WTC11 (cell line): Measurements from ENCODE around the gene GOLGA8S. TPM values are rescaled to one million over a fixed set of nuclear protein-coding genes. Genes with fewer than 3 reads are reported as not detected.

Source experiments
- ATAC-seq: fragments of 200-7000 bp; cut with Tn5 transposase; 2 replicates; pipeline ENCODE4 v1.10.0; 2021; ENCODE audit warnings: mild to moderate bottlenecking, moderate library complexity
- CTCF ChIA-PET: fragments of 300-600 bp; sonication (Branson Sonifier 250); formaldehyde crosslinking; loops from one replicate; lab custom pipeline; 2021; ENCODE audit warnings: antibody characterized with exemption; lab: Charles Lee
- POLR2A ChIA-PET: fragments of 350-600 bp; sonication (Branson Sonifier 250); formaldehyde crosslinking; loops from one replicate; lab custom pipeline; 2021; ENCODE audit warnings: antibody characterized with exemption; lab: Charles Lee
- DNase-seq: peaks from one replicate; pipeline ENCODE4 v3.0.0; 2021; ENCODE audit warnings: low spot score
- H3K27ac Mint-ChIP-seq: 2 replicates; pipeline ENCODE4 v1.8.0; 2021; ENCODE audit warnings: mixed read lengths
- H3K27me3 Mint-ChIP-seq: 2 replicates; pipeline ENCODE4 v1.8.0; 2021; ENCODE audit warnings: low read depth, mild to moderate bottlenecking, moderate library complexity, mixed read lengths
- H3K36me3 Mint-ChIP-seq: 2 replicates; pipeline ENCODE4 v1.8.0; 2021; ENCODE audit warnings: mixed read lengths
- H3K4me1 Mint-ChIP-seq: 2 replicates; pipeline ENCODE4 v1.8.0; 2022; ENCODE audit warnings: mixed read lengths
- H3K4me3 Mint-ChIP-seq: 2 replicates; pipeline ENCODE4 v1.8.0; 2021; ENCODE audit warnings: mild to moderate bottlenecking, moderate library complexity, mixed read lengths
- H3K9me3 Mint-ChIP-seq: 2 replicates; pipeline ENCODE4 v1.8.0; 2021; ENCODE audit warnings: mixed read lengths
- ELF4 ChIP-seq: sonication (generic); formaldehyde crosslinking; IDR thresholded peaks from 2 replicates; pipeline ENCODE4 v1.8.1; 2022; ENCODE audit warnings: low read depth, mild to moderate bottlenecking, moderate library complexity, missing genetic modification reagents
- ESRRA ChIP-seq: sonication (generic); formaldehyde crosslinking; IDR thresholded peaks from 2 replicates; pipeline ENCODE4 v1.8.1; 2022; ENCODE audit warnings: mild to moderate bottlenecking, missing genetic modification reagents, borderline replicate concordance
- HMGA2 ChIP-seq: fragments of 250-450 bp; sonication (Bioruptor Pico); IDR thresholded peaks from 2 replicates; pipeline ENCODE4 v1.4.0; 2021; ENCODE audit warnings: mild to moderate bottlenecking, moderate library complexity
- IRF2 ChIP-seq: sonication (generic); formaldehyde crosslinking; IDR thresholded peaks from 2 replicates; pipeline ENCODE4 v1.8.0; 2022; ENCODE audit warnings: low read depth, missing genetic modification reagents, borderline replicate concordance
- KAT7 ChIP-seq: sonication (generic); formaldehyde crosslinking; IDR thresholded peaks from 2 replicates; pipeline ENCODE4 v1.8.1; 2023; ENCODE audit warnings: missing genetic modification reagents, mild to moderate bottlenecking, borderline replicate concordance
- MXD4 ChIP-seq: fragments of 250-450 bp; sonication (Bioruptor Pico); IDR thresholded peaks from 2 replicates; pipeline ENCODE4 v1.8.0; 2021; ENCODE audit warnings: mild to moderate bottlenecking, moderate library complexity, borderline replicate concordance
- MYBL2 ChIP-seq: sonication (generic); formaldehyde crosslinking; IDR thresholded peaks from 2 replicates; pipeline ENCODE4 v1.8.1; 2023; ENCODE audit warnings: mild to moderate bottlenecking, moderate library complexity, missing genetic modification reagents
- NFATC4 ChIP-seq: fragments of 250-450 bp; sonication (Bioruptor Pico); IDR thresholded peaks from 2 replicates; pipeline ENCODE4 v1.9.0; 2021; ENCODE audit warnings: mild to moderate bottlenecking
- NR1H2 ChIP-seq: sonication (generic); formaldehyde crosslinking; IDR thresholded peaks from 2 replicates; pipeline ENCODE4 v1.9.0; 2021; ENCODE audit warnings: mild to moderate bottlenecking, moderate library complexity, missing genetic modification reagents
- NR2C2 ChIP-seq: sonication (generic); formaldehyde crosslinking; IDR thresholded peaks from 2 replicates; pipeline ENCODE4 v1.8.0; 2022; ENCODE audit warnings: mild to moderate bottlenecking, missing genetic modification reagents
- PRRX2 ChIP-seq: fragments of 250-450 bp; sonication (Bioruptor Pico); IDR thresholded peaks from 2 replicates; pipeline ENCODE4 v1.8.0; 2021; ENCODE audit warnings: mild to moderate bottlenecking
- RORB ChIP-seq: fragments of 250-450 bp; sonication (Bioruptor Pico); IDR thresholded peaks from 2 replicates; pipeline ENCODE4 v1.9.0; 2021; ENCODE audit warnings: mild to moderate bottlenecking
- TP53 ChIP-seq: sonication (generic); formaldehyde crosslinking; IDR thresholded peaks from 2 replicates; pipeline ENCODE4 v1.8.1; 2023; ENCODE audit warnings: mild to moderate bottlenecking, missing genetic modification reagents
- ZBTB21 ChIP-seq: sonication (generic); formaldehyde crosslinking; IDR thresholded peaks from 2 replicates; pipeline ENCODE4 v1.8.1; 2023; ENCODE audit warnings: mild to moderate bottlenecking, missing genetic modification reagents, borderline replicate concordance
- ZNF671 ChIP-seq: fragments of 250-450 bp; sonication (Bioruptor Pico); IDR thresholded peaks from 2 replicates; pipeline ENCODE4 v1.8.0; 2021; ENCODE audit warnings: mild to moderate bottlenecking
- total RNA-seq: library from RNA; stranded (reverse); gene quantifications from 3 replicates; pipeline ENCODE4 v1.2.3, GENCODE V29; 2021
- TF ChIP-seq, protein P1 (sequence below): sonication (generic); formaldehyde crosslinking; conservative IDR thresholded peaks from 2 replicates; pipeline ENCODE4 v1.8.1; 2022; ENCODE audit warnings: mild to moderate bottlenecking, missing genetic modification reagents
- TF ChIP-seq, protein P2 (sequence below): fragments of 250-450 bp; sonication (Bioruptor Pico); IDR thresholded peaks from 2 replicates; pipeline ENCODE4 v1.9.0; 2021; ENCODE audit warnings: mild to moderate bottlenecking, borderline replicate concordance
- TF ChIP-seq, protein P3 (sequence below): sonication (generic); formaldehyde crosslinking; IDR thresholded peaks from 2 replicates; pipeline ENCODE4 v1.8.1; 2022; ENCODE audit warnings: missing genetic modification reagents, borderline replicate concordance
- TF ChIP-seq, protein P4 (sequence below): sonication (generic); formaldehyde crosslinking; IDR thresholded peaks from 2 replicates; pipeline ENCODE4 v1.8.0; 2023; ENCODE audit warnings: missing genetic modification reagents
- TF ChIP-seq, protein P5 (sequence below): sonication (generic); formaldehyde crosslinking; IDR thresholded peaks from 2 replicates; pipeline ENCODE4 v1.8.0; 2022; ENCODE audit warnings: mild to moderate bottlenecking, missing genetic modification reagents
- TF ChIP-seq, protein P6 (sequence below): sonication (generic); formaldehyde crosslinking; IDR thresholded peaks from 2 replicates; pipeline ENCODE4 v1.8.0; 2022; ENCODE audit warnings: mild to moderate bottlenecking, missing genetic modification reagents
- TF ChIP-seq, protein P7 (sequence below): sonication (generic); formaldehyde crosslinking; IDR thresholded peaks from 2 replicates; pipeline ENCODE4 v1.8.1; 2022; ENCODE audit warnings: low read depth, missing genetic modification reagents, borderline replicate concordance

GOLGA8S gene
- total RNA-seq, 1 experiment from 2014 or later = 0.22 TPM

DNA sequence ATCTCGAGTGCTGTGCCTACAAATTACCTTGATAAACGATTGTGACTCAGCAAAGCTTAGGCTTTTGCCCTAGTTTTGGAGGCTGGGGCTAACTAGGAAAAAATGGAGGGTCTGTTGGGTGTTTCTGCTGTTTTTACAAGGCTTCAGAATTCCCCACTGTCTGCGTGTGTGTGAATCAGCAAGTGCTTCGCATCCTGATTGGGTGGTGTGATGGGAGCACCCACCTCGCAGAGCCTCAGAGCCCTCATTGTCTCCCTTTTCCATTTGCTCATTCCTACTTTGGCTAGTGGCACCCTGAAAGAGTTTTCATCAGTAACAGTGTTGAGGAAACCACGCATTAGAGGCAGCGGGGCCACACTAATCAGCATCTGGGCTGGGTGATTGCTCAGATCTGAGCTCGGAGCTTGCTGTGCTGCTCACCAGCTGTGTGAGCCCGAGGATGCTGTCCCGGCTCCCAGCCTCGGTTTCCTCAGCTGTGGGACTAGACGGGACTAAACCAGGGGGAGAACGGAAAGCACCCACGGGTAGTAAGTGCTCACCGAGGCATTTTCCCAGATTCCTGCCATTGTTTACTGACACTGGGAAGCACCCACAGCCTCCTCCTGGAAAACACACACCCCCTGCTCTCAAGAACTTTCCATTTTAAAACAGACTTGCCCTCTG is 40.6 kb downstream of the GOLGA8S start:
- POLR2A ChIA-PET = no interaction called here
- peaks cover 10% of the 10 kb centered on the region for H3K4me1 Mint-ChIP-seq
- H3K27ac Mint-ChIP-seq = no peak overlapping the region
- no peak overlapping the region for H3K4me3 Mint-ChIP-seq
- peaks cover 18% of the 10 kb centered on the region for H3K36me3 Mint-ChIP-seq
- DNase-seq = no peak
- H3K9me3 Mint-ChIP-seq = peaks cover 20% of the 10 kb centered on the region
- H3K27me3 Mint-ChIP-seq = peaks cover 2% of the 10 kb centered on the region; the same call in 1 of the 2 replicates
- CTCF ChIA-PET = no interaction called here
- ATAC-seq = no peak
- TF ChIP-seq NR1H2 (CRISPR knock-in tag) (no peak), RORB (CRISPR knock-in tag) (no peak), ESRRA (CRISPR knock-in tag) (no peak), ZBTB21 (no peak), IRF2 (CRISPR knock-in tag) (no peak), ZNF671 (CRISPR knock-in tag) (no peak), NFATC4 (CRISPR knock-in tag) (no peak), HMGA2 (no peak), TP53 (CRISPR knock-in tag) (no peak), NR2C2 (CRISPR knock-in tag) (no peak), MXD4 (CRISPR knock-in tag) (no peak), PRRX2 (CRISPR knock-in tag) (no peak), MYBL2 (CRISPR knock-in tag) (no peak)
- TF ChIP-seq, protein P1, sequence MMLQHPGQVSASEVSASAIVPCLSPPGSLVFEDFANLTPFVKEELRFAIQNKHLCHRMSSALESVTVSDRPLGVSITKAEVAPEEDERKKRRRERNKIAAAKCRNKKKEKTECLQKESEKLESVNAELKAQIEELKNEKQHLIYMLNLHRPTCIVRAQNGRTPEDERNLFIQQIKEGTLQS = no peak
- TF ChIP-seq, protein P2, sequence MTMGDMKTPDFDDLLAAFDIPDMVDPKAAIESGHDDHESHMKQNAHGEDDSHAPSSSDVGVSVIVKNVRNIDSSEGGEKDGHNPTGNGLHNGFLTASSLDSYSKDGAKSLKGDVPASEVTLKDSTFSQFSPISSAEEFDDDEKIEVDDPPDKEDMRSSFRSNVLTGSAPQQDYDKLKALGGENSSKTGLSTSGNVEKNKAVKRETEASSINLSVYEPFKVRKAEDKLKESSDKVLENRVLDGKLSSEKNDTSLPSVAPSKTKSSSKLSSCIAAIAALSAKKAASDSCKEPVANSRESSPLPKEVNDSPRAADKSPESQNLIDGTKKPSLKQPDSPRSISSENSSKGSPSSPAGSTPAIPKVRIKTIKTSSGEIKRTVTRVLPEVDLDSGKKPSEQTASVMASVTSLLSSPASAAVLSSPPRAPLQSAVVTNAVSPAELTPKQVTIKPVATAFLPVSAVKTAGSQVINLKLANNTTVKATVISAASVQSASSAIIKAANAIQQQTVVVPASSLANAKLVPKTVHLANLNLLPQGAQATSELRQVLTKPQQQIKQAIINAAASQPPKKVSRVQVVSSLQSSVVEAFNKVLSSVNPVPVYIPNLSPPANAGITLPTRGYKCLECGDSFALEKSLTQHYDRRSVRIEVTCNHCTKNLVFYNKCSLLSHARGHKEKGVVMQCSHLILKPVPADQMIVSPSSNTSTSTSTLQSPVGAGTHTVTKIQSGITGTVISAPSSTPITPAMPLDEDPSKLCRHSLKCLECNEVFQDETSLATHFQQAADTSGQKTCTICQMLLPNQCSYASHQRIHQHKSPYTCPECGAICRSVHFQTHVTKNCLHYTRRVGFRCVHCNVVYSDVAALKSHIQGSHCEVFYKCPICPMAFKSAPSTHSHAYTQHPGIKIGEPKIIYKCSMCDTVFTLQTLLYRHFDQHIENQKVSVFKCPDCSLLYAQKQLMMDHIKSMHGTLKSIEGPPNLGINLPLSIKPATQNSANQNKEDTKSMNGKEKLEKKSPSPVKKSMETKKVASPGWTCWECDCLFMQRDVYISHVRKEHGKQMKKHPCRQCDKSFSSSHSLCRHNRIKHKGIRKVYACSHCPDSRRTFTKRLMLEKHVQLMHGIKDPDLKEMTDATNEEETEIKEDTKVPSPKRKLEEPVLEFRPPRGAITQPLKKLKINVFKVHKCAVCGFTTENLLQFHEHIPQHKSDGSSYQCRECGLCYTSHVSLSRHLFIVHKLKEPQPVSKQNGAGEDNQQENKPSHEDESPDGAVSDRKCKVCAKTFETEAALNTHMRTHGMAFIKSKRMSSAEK (CRISPR knock-in tag) = no peak
- TF ChIP-seq, protein P3, sequence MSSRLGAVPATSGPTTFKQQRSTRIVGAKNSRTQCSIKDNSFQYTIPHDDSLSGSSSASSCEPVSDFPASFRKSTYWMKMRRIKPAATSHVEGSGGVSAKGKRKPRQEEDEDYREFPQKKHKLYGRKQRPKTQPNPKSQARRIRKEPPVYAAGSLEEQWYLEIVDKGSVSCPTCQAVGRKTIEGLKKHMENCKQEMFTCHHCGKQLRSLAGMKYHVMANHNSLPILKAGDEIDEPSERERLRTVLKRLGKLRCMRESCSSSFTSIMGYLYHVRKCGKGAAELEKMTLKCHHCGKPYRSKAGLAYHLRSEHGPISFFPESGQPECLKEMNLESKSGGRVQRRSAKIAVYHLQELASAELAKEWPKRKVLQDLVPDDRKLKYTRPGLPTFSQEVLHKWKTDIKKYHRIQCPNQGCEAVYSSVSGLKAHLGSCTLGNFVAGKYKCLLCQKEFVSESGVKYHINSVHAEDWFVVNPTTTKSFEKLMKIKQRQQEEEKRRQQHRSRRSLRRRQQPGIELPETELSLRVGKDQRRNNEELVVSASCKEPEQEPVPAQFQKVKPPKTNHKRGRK (CRISPR knock-in tag) = no peak
- TF ChIP-seq, protein P4, sequence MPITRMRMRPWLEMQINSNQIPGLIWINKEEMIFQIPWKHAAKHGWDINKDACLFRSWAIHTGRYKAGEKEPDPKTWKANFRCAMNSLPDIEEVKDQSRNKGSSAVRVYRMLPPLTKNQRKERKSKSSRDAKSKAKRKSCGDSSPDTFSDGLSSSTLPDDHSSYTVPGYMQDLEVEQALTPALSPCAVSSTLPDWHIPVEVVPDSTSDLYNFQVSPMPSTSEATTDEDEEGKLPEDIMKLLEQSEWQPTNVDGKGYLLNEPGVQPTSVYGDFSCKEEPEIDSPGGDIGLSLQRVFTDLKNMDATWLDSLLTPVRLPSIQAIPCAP (CRISPR knock-in tag) = no peak

DNA sequence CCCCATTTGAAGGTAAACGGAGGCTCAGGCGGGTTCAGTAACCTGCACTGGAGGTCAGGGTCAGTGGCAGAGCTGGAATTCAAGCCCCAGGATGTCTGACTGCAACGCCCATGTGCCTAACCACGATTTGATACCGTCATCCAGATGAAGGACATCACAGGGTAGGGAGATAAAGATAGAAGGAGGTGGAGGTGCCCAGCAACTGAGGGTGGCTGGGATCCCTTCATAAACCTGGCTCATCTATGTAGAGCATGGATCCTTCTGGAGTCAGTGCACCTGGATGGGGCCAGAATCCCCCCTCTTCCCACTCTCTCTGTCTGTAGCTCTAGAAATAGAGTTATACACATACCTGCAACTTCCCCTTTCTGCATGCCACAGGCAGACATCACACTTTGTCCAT is 41.3 kb downstream of the GOLGA8S start:
- no peak overlapping the region for H3K4me3 Mint-ChIP-seq
- no peak for ATAC-seq
- DNase-seq = no peak
- TF ChIP-seq ELF4 (no peak), KAT7 (CRISPR knock-in tag) (no peak), TP53 (CRISPR knock-in tag) (no peak)
- TF ChIP-seq, protein P5, sequence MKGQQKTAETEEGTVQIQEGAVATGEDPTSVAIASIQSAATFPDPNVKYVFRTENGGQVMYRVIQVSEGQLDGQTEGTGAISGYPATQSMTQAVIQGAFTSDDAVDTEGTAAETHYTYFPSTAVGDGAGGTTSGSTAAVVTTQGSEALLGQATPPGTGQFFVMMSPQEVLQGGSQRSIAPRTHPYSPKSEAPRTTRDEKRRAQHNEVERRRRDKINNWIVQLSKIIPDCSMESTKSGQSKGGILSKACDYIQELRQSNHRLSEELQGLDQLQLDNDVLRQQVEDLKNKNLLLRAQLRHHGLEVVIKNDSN (CRISPR knock-in tag) = no peak
- TF ChIP-seq, protein P6, sequence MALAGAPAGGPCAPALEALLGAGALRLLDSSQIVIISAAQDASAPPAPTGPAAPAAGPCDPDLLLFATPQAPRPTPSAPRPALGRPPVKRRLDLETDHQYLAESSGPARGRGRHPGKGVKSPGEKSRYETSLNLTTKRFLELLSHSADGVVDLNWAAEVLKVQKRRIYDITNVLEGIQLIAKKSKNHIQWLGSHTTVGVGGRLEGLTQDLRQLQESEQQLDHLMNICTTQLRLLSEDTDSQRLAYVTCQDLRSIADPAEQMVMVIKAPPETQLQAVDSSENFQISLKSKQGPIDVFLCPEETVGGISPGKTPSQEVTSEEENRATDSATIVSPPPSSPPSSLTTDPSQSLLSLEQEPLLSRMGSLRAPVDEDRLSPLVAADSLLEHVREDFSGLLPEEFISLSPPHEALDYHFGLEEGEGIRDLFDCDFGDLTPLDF (CRISPR knock-in tag) = no peak
- TF ChIP-seq, protein P7, sequence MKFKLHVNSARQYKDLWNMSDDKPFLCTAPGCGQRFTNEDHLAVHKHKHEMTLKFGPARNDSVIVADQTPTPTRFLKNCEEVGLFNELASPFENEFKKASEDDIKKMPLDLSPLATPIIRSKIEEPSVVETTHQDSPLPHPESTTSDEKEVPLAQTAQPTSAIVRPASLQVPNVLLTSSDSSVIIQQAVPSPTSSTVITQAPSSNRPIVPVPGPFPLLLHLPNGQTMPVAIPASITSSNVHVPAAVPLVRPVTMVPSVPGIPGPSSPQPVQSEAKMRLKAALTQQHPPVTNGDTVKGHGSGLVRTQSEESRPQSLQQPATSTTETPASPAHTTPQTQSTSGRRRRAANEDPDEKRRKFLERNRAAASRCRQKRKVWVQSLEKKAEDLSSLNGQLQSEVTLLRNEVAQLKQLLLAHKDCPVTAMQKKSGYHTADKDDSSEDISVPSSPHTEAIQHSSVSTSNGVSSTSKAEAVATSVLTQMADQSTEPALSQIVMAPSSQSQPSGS (CRISPR knock-in tag) = no peak
- H3K36me3 Mint-ChIP-seq = peaks cover 16% of the 10 kb centered on the region
- H3K27ac Mint-ChIP-seq = no peak overlapping the region
- ChIA-PET POLR2A (no interaction called here), CTCF (no interaction called here)
- peaks cover 4% of the 10 kb centered on the region; the same call in 1 of the 2 replicates for H3K27me3 Mint-ChIP-seq
- H3K4me1 Mint-ChIP-seq = peaks cover 10% of the 10 kb centered on the region
- peaks cover 19% of the 10 kb centered on the region for H3K9me3 Mint-ChIP-seq
